Measurements from ENCODE around the gene GFI1.

DNA sequence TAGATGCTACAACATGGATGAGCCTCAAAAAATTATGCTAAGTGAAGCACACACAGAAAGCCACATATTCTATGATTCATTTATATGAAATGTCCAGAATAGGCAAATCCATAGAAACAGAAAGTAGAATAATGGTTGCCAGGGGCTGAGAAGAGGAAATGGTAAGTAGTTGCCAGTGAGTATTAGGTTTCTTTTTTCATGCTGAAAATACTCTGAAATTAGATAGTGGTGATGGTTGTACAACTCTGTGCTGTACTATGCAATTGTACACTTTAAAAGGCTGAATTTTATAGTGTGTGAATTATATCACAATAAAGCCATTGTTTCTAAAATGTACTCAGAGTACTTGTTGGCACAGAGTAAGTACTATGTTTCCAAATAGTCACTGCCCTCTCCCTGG lies 15.5 kb upstream of the GFI1 start:
- TF ChIP-seq CTCF (IDR thresholded peaks at IDR 0.05) (no peak), POLR2A (IDR thresholded peaks at IDR 0.05) (no peak)

Measured in lower leg skin (tissue), 3 donors.